ENCODE results near the gene RILPL2.

RILPL2 gene

GRCh38 chr12:123404581-123404980 lies 31.9 kb downstream of the RILPL2 start:
- no peak for TF ChIP-seq CTCF (IDR thresholded peaks at IDR 0.05; ENCODE audit: borderline replicate concordance, insufficient read depth, low read depth, low read length)

GRCh38 chr12:123401753-123402683 lies 34.5 kb downstream of the RILPL2 start:
- no peak overlapping the region for H3K4me3 ChIP-seq (ENCODE audit: low read depth, low read length)
- TF ChIP-seq CTCF (IDR thresholded peaks at IDR 0.05; ENCODE audit: borderline replicate concordance, insufficient read depth, low read depth, low read length) = no peak

More at GRCh38 chr12:123404581-123404980, 31.9 kb downstream of the RILPL2 start:
- no peak overlapping the region for H3K4me3 ChIP-seq (ENCODE audit: low read depth, low read length)

- no peak for TF ChIP-seq CTCF (IDR thresholded peaks at IDR 0.05; ENCODE audit: borderline replicate concordance, insufficient read depth, low read depth, low read length)
- H3K4me3 ChIP-seq (ENCODE audit: low read depth, low read length) = no peak overlapping the region
Observed at GRCh38 chr12:123399255-123399617, 37.2 kb downstream of the RILPL2 start.

- no peak overlapping the region for H3K4me3 ChIP-seq (ENCODE audit: low read depth, low read length)
- TF ChIP-seq CTCF (IDR thresholded peaks at IDR 0.05; ENCODE audit: borderline replicate concordance, insufficient read depth, low read depth, low read length) = no peak
Observed at GRCh38 chr12:123398550-123399254, 37.8 kb downstream of the RILPL2 start.

- H3K4me3 ChIP-seq (ENCODE audit: low read depth, low read length) = no peak overlapping the region
- no peak for TF ChIP-seq CTCF (IDR thresholded peaks at IDR 0.05; ENCODE audit: borderline replicate concordance, insufficient read depth, low read depth, low read length)
Observed at GRCh38 chr12:123398177-123398549, 38.3 kb downstream of the RILPL2 start.

- no peak for TF ChIP-seq CTCF (IDR thresholded peaks at IDR 0.05; ENCODE audit: borderline replicate concordance, insufficient read depth, low read depth, low read length)
- H3K4me3 ChIP-seq (ENCODE audit: low read depth, low read length) = no peak overlapping the region
Observed at GRCh38 chr12:123397400-123397799, 39.1 kb downstream of the RILPL2 start.
